ENCODE data around the gene EPHB1.

The EPHB1 gene

DNA sequence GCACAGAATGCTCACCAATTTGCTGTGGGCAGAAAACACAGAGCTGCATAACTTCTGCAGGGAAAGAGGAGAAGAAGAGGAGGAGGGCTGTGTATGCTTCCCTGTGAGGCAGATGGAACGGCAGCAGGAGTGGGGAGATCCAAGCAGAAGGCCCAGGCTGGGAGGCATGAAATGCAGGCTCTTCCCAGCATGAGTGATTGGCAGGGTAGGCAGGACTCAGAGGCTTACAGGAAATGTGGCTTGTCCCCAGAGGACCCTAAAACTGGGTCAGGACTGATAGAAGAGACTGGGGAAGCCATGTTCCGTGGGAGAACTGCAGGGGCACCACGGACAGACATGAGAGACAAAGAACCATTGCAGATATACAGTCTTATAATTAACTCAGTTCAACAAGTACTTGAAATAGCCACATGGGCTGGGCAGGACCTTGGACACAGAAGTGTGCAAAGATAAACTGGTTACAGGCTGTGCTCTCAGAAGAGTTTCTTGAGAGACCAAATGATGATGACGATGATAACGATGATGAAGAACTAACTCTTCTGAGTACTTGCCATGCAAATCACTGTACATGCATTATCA, 286.9 kb downstream of the EPHB1 start:
- Histone ChIP-seq H3K4me1 (ENCODE audit: control insufficient read depth, insufficient read depth, low read length) (no peaks in the 10 kb centered on the region), H3K9ac (ENCODE audit: low read length) (no peak overlapping the region), H3K9me3 (ENCODE audit: control insufficient read depth, low read length) (no peaks in the 10 kb centered on the region), H3K27me3 (replicated peaks; ENCODE audit: control insufficient read depth, insufficient read depth, low read length) (peaks cover 8% of the 10 kb centered on the region), H3K36me3 (ENCODE audit: control insufficient read depth, insufficient read depth, low read length, severe bottlenecking) (no peaks in the 10 kb centered on the region), H3K4me3 (ENCODE audit: low read length) (no peak overlapping the region)
- DNase-seq (ENCODE audit: low read depth) = no peak

DNA sequence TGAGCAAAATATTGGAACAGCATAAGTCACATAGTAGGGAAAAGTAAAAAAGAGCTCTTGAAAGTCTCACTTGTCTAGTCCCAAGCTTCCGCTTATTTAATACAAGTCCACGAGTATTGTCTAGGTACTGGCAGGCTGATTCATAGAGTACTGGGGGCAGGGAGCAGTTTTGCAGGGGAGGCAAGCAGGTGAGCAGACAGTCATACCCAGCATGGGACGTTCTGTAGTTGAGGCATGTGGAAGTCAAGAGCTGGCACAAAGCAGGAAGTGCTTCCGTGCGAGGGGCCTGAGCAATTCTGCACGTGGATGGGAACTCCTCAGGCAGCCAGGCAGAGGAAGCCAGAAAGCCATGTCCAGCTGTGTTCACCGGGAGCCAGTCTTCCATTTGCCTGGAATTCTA, 287.6 kb downstream of the EPHB1 start:
- no peaks in the 10 kb centered on the region for H3K36me3 ChIP-seq (ENCODE audit: control insufficient read depth, insufficient read depth, low read length, severe bottlenecking)
- no peaks in the 10 kb centered on the region for H3K9me3 ChIP-seq (ENCODE audit: control insufficient read depth, low read length)
- no peak for DNase-seq (ENCODE audit: low read depth)
- no peak overlapping the region for H3K4me3 ChIP-seq (ENCODE audit: low read length)
- no peaks in the 10 kb centered on the region for H3K4me1 ChIP-seq (ENCODE audit: control insufficient read depth, insufficient read depth, low read length)
- no peak overlapping the region for H3K9ac ChIP-seq (ENCODE audit: low read length)
- peaks cover 8% of the 10 kb centered on the region for H3K27me3 ChIP-seq (replicated peaks; ENCODE audit: control insufficient read depth, insufficient read depth, low read length)

DNA sequence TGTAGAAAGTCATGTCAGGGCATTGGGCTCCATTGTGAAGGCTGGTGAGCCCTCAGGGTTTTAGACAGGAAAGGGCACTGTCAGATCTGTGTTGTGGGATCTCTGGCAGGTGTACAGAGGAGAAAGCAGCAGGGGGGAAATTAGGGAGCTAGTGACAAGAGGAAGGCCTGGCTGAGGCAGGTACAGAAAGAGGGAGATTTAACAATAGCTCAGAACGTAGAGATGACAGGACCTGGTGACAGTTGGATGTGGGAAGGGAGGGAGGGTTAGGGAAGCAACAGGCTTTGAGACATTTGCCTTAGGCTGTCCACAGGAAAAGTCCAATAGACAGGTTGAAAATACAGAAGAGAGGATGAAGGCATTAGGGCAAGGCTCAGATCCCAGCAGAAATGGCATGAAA, 288.1 kb downstream of the EPHB1 start:
- Histone ChIP-seq H3K4me1 (ENCODE audit: control insufficient read depth, insufficient read depth, low read length) (no peaks in the 10 kb centered on the region), H3K4me3 (ENCODE audit: low read length) (no peak overlapping the region), H3K36me3 (ENCODE audit: control insufficient read depth, insufficient read depth, low read length, severe bottlenecking) (no peaks in the 10 kb centered on the region), H3K27me3 (replicated peaks; ENCODE audit: control insufficient read depth, insufficient read depth, low read length) (peaks cover 8% of the 10 kb centered on the region), H3K9me3 (ENCODE audit: control insufficient read depth, low read length) (no peaks in the 10 kb centered on the region), H3K9ac (ENCODE audit: low read length) (no peak overlapping the region)
- no peak for DNase-seq (ENCODE audit: low read depth)

DNA sequence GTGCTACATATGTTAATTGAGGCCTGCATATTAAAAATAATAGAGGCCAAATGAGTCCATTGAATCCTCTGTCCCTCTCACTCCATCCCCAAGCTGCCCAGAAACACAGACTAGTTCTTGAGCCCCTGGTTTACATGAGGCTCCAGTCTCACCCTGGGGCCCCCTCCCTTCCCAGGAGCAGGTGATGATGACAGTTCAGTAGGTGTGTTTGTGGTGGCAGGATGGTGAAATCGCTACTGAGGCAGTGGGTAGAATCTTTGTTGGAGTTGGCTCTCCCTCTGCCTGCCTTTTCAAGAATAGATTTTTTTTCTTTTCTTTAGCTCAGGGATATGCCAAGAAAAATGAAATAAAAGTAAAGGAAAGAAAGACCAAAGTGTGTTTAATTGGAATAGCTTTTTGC, 288.7 kb downstream of the EPHB1 start:
- H3K4me3 ChIP-seq (ENCODE audit: low read length) = no peak overlapping the region

DNA sequence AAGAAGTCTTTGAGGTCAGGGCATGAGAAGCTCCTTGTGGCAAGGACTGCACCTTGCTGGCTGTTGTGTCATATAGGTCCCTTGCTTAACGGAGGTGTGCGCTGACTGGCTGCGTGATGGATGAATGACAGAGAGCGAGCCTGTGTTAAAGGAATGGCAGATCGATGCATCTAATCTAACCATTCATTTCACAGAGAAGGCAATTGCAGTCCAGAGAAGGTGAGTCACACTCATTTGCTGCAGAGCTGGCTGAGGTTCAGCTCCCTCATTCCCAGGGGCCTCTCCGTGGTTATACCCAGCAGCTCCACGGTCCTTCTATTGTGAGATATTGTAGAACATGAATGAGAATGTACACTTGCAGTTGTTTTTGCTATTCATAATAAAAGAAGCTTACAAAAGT, 289.3 kb downstream of the EPHB1 start:
- H3K4me3 ChIP-seq (ENCODE audit: low read length) = no peak overlapping the region
- peak; percentile 7 for DNase-seq (ENCODE audit: low read depth)

More for the DNA sequence above, 288.7 kb downstream of the EPHB1 start:
- DNase-seq (ENCODE audit: low read depth) = no peak
- H3K4me1 ChIP-seq (ENCODE audit: control insufficient read depth, insufficient read depth, low read length) = no peaks in the 10 kb centered on the region
- no peak overlapping the region for H3K9ac ChIP-seq (ENCODE audit: low read length)
- no peaks in the 10 kb centered on the region for H3K9me3 ChIP-seq (ENCODE audit: control insufficient read depth, low read length)
- H3K36me3 ChIP-seq (ENCODE audit: control insufficient read depth, insufficient read depth, low read length, severe bottlenecking) = no peaks in the 10 kb centered on the region
- H3K27me3 ChIP-seq (replicated peaks; ENCODE audit: control insufficient read depth, insufficient read depth, low read length) = peaks cover 8% of the 10 kb centered on the region

DNA sequence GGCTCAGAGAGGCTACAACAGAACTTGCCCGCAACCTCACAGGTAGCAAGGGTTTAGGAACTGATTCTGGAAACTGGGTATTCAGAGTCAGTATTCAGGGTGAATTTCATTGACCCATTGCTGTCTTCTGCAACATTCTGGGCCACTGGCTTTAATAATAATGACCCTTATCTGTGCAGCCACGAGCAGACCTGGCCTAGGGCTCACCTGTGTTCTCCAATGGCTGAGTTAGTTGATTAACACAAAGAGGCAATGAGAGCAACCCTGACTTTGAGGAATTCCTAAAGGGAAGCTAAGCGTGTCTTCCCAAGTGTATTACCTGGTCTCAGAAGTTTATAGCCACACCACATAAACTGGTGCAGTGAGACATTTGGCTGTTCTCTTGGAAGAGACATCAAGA, 289.9 kb downstream of the EPHB1 start:
- Histone ChIP-seq H3K36me3 (ENCODE audit: control insufficient read depth, insufficient read depth, low read length, severe bottlenecking) (no peaks in the 10 kb centered on the region), H3K9ac (ENCODE audit: low read length) (no peak overlapping the region), H3K27me3 (replicated peaks; ENCODE audit: control insufficient read depth, insufficient read depth, low read length) (peaks cover 5% of the 10 kb centered on the region), H3K4me3 (ENCODE audit: low read length) (no peak overlapping the region), H3K4me1 (ENCODE audit: control insufficient read depth, insufficient read depth, low read length) (no peaks in the 10 kb centered on the region), H3K9me3 (ENCODE audit: control insufficient read depth, low read length) (no peaks in the 10 kb centered on the region)
- DNase-seq (ENCODE audit: low read depth) = no peak

More for the DNA sequence above, 289.3 kb downstream of the EPHB1 start:
- Histone ChIP-seq H3K36me3 (ENCODE audit: control insufficient read depth, insufficient read depth, low read length, severe bottlenecking) (no peaks in the 10 kb centered on the region), H3K27me3 (replicated peaks; ENCODE audit: control insufficient read depth, insufficient read depth, low read length) (peaks cover 8% of the 10 kb centered on the region), H3K9ac (ENCODE audit: low read length) (no peak overlapping the region), H3K9me3 (ENCODE audit: control insufficient read depth, low read length) (no peaks in the 10 kb centered on the region), H3K4me1 (ENCODE audit: control insufficient read depth, insufficient read depth, low read length) (no peaks in the 10 kb centered on the region)

DNA sequence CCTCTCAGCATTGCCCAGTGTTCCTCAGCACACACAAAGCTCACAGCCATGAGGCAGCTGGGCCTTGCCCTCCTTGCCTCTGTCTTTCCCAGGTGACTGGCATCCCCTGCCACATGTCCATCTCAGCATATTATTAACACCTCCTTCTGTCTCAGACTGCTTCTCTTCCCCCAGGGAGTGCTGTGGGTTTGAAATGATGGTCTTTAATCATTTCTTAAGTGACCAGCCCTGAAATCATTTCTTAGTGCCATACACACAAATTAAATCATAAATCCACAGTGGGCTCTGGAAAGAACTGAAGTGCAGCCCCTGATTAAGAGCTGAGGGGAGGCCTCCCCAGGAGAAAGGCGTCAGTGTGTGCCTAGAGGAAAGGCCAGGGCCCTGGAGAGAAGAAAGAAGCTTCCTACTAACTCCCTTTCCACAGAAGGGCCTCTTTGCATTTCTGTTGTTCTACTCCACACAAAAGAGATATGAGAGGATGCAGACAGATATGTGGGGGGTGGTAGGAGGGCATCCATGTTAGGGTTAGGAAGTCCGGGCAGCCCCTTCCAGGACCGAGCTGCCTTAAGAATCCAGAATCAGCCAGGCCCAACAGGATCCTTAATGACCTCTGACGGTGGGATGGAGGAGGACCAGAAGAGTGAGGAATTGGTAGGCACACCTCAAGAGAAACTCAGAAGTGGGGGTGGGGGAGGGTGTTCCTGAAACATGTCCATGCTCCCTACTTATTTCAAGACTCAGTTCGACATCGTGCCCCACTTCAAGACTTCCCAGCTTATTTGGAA, 290.8 kb downstream of the EPHB1 start:
- no peak overlapping the region for H3K4me3 ChIP-seq (ENCODE audit: low read length)
- H3K9ac ChIP-seq (ENCODE audit: low read length) = no peak overlapping the region
- no peaks in the 10 kb centered on the region for H3K4me1 ChIP-seq (ENCODE audit: control insufficient read depth, insufficient read depth, low read length)
- no peak for DNase-seq (ENCODE audit: low read depth)
- no peaks in the 10 kb centered on the region for H3K36me3 ChIP-seq (ENCODE audit: control insufficient read depth, insufficient read depth, low read length, severe bottlenecking)
- H3K9me3 ChIP-seq (ENCODE audit: control insufficient read depth, low read length) = no peaks in the 10 kb centered on the region
- H3K27me3 ChIP-seq (replicated peaks; ENCODE audit: control insufficient read depth, insufficient read depth, low read length) = peaks cover 3% of the 10 kb centered on the region

DNA sequence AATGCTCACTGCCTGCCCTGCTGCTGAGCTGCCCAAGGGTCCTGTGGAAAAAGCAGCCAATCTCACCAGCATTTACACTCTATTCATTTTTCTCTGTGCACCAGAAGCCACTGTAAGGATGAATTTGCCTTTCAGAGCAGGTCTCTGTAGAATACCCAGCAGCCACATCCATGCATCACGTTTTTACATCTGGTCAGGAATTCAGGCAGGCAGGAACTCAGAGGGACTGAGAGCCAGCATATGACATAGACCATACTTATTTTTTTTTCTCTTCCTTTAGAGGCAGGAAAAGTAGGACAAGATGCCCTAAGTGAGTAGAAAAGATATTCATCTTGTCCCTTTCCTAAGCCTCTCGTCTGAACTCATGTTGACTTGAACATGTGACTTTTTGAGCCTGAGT, 292.7 kb downstream of the EPHB1 start:
- Histone ChIP-seq H3K9ac (ENCODE audit: low read length) (no peak overlapping the region), H3K27me3 (replicated peaks; ENCODE audit: control insufficient read depth, insufficient read depth, low read length) (no peaks in the 10 kb centered on the region), H3K36me3 (ENCODE audit: control insufficient read depth, insufficient read depth, low read length, severe bottlenecking) (no peaks in the 10 kb centered on the region), H3K4me1 (ENCODE audit: control insufficient read depth, insufficient read depth, low read length) (no peaks in the 10 kb centered on the region), H3K4me3 (ENCODE audit: low read length) (no peak overlapping the region), H3K9me3 (ENCODE audit: control insufficient read depth, low read length) (no peaks in the 10 kb centered on the region)
- DNase-seq (ENCODE audit: low read depth) = no peak

DNA sequence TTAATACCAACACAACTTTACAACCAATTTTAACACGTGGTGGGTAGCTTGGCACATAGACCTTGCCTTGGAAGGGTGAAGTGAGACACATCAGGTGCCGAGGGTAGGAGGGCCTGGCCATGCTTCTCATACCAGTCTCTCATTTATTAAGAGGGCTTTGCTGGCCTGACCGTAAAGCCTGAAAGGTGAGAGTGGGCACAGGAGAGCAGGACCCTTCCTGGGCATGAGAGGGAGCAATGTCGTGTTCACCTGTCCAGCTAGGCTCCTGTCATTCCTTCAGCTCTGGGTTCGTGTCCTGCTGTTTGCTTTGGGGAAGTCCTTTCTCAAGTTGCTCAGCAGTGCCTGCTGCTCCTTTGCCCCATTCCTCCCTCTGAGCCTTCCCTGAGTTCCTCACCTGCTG, 294.4 kb downstream of the EPHB1 start:
- no peak overlapping the region for H3K9ac ChIP-seq (ENCODE audit: low read length)
- H3K36me3 ChIP-seq (ENCODE audit: control insufficient read depth, insufficient read depth, low read length, severe bottlenecking) = no peaks in the 10 kb centered on the region
- H3K27me3 ChIP-seq (replicated peaks; ENCODE audit: control insufficient read depth, insufficient read depth, low read length) = no peaks in the 10 kb centered on the region
- H3K4me3 ChIP-seq (ENCODE audit: low read length) = no peak overlapping the region
- no peak for DNase-seq (ENCODE audit: low read depth)
- H3K4me1 ChIP-seq (ENCODE audit: control insufficient read depth, insufficient read depth, low read length) = no peaks in the 10 kb centered on the region
- H3K9me3 ChIP-seq (ENCODE audit: control insufficient read depth, low read length) = no peaks in the 10 kb centered on the region

DNA sequence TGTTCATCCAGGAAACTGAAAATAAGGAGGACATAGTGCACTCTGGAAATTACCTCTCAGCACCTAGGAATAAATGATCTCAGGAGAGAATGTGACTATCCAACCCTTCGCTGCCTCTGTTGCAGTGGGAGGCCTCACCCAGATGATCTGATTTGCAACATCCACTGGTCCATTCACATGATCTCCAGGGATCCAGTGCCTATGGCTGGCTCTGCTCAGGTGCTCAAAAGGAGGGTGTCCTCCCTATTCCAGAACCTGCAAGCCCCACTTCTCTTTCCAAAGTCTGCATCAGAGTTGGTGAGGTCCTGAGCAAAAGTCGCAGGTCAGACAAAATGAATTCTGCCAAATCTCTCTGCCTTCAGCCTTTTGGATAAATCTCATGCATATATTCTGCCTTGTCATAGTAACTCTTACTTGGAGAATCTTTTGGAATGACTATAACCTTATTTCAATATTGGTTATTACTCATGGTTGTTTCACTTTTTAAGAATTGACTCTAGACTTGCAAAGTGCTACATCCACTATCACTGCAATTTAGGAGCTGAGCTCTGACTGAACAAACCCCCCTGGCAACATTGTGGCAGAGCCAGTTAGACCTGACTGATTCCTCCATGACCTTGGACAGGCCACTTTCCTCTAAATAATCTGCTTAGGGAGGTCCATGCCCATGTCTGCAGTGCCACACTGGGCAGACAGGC, 295.1 kb downstream of the EPHB1 start:
- no peak for DNase-seq (ENCODE audit: low read depth)
- no peaks in the 10 kb centered on the region for H3K27me3 ChIP-seq (replicated peaks; ENCODE audit: control insufficient read depth, insufficient read depth, low read length)
- no peak overlapping the region for H3K9ac ChIP-seq (ENCODE audit: low read length)
- H3K36me3 ChIP-seq (ENCODE audit: control insufficient read depth, insufficient read depth, low read length, severe bottlenecking) = no peaks in the 10 kb centered on the region
- H3K9me3 ChIP-seq (ENCODE audit: control insufficient read depth, low read length) = no peaks in the 10 kb centered on the region
- H3K4me3 ChIP-seq (ENCODE audit: low read length) = no peak overlapping the region
- H3K4me1 ChIP-seq (ENCODE audit: control insufficient read depth, insufficient read depth, low read length) = no peaks in the 10 kb centered on the region

DNA sequence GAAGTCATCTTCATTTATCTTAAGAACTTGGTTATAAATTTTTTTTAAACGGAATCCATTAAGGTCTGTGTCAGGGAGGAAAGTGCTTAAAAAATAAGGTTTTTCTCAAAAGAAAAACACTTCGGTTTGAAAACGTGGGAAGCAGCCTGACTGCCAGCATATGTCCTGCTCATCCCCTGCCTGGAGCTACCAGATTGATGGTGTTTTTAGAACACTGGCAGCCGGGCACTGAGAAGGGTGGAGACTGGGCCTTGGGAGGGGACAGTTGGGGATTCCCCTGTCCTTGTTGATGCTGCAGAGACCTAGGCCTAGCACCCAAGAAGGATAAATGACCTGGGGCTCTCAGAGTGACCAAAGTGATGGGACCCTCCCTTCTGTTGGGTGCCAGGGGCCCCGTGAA, 296.9 kb downstream of the EPHB1 start:
- Histone ChIP-seq H3K4me3 (ENCODE audit: low read length) (no peak overlapping the region), H3K4me1 (ENCODE audit: control insufficient read depth, insufficient read depth, low read length) (no peaks in the 10 kb centered on the region), H3K9ac (ENCODE audit: low read length) (no peak overlapping the region), H3K27me3 (replicated peaks; ENCODE audit: control insufficient read depth, insufficient read depth, low read length) (no peaks in the 10 kb centered on the region), H3K36me3 (ENCODE audit: control insufficient read depth, insufficient read depth, low read length, severe bottlenecking) (no peaks in the 10 kb centered on the region), H3K9me3 (ENCODE audit: control insufficient read depth, low read length) (no peaks in the 10 kb centered on the region)
- DNase-seq (ENCODE audit: low read depth) = no peak

Measured in adipocyte (in vitro differentiated cells).